NB4 (cell line): ENCODE measurements around the gene CCL19.

Experiments
- MYC ChIP-seq: IDR thresholded peaks from 2 replicates; pipeline ENCODE4 v1.6.1; 2011; ENCODE audit warnings: low read depth, low read length
- POLR2A ChIP-seq: IDR thresholded peaks from 2 replicates; pipeline ENCODE4 v1.6.1; 2011; ENCODE audit warnings: mild to moderate bottlenecking; ENCODE audit not compliant: insufficient read length; ENCODE audit errors: extremely low read depth
- TF ChIP-seq, protein P1 (sequence below): IDR thresholded peaks from one replicate; pipeline ENCODE4 v1.5.1; 2012; ENCODE audit warnings: low read depth, low read length

DNA sequence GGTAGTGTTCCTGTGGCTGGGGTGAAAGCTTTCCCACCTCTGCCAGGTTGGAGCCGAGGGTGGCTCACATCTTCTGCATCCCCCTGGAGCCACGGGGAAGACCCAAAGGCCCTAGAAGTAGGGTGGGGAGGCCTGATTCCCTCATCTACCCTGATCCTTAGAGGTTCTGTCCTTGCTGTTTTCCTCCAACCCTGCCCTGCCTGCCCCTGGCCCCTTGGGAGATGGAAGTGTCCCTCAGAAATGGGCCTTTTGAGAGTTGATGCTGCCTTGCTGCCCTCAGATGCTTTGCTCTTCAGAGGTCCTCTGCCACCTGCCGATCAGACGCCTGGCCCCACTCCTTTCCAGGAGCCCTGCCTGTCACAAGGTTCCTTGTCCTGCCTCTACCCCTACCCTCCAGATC lies 6.3 kb downstream of the CCL19 start:
- TF ChIP-seq, protein P1, sequence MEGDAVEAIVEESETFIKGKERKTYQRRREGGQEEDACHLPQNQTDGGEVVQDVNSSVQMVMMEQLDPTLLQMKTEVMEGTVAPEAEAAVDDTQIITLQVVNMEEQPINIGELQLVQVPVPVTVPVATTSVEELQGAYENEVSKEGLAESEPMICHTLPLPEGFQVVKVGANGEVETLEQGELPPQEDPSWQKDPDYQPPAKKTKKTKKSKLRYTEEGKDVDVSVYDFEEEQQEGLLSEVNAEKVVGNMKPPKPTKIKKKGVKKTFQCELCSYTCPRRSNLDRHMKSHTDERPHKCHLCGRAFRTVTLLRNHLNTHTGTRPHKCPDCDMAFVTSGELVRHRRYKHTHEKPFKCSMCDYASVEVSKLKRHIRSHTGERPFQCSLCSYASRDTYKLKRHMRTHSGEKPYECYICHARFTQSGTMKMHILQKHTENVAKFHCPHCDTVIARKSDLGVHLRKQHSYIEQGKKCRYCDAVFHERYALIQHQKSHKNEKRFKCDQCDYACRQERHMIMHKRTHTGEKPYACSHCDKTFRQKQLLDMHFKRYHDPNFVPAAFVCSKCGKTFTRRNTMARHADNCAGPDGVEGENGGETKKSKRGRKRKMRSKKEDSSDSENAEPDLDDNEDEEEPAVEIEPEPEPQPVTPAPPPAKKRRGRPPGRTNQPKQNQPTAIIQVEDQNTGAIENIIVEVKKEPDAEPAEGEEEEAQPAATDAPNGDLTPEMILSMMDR: no peak
- TF ChIP-seq POLR2A (no peak), MYC (no peak)
